G401 (cell line): ENCODE measurements around the gene MYO6. TPM values are rescaled to one million over a fixed set of nuclear protein-coding genes. Genes with fewer than 3 reads are reported as not detected.

Experiments
- DNase-seq: peaks from one replicate; pipeline ENCODE4 v3.0.0-alpha.2; 2015; ENCODE audit warnings: low spot score
- in situ Hi-C: cut with HindIII; loops from 2 replicates; pipeline ENCODE4 v1.10.0; 2016; ENCODE audit warnings: low sequenced_read_pairs, mixed read lengths
- total RNA-seq: library from RNA; depleted of rRNA; stranded (reverse); fragments of >200 nt; shearing (Covaris generic); gene quantifications from 2 replicates; pipeline ENCODE4 v1.2.3, GENCODE V29; 2014

MYO6 gene
- total RNA-seq, 1 experiment from 2014 or later, result 4.3 TPM

GRCh38 chr6:75760320-75760719, 11.3 kb downstream of the MYO6 start:
- in situ Hi-C loops, result no loop called here
- DNase-seq, result no peak

GRCh38 chr6:75761489-75761888, 12.4 kb downstream of the MYO6 start:
- in situ Hi-C loops, result no loop called here
- no peak for DNase-seq

- in situ Hi-C loops, result no loop called here
- no peak for DNase-seq
These were observed 13.0 kb downstream of the MYO6 start for GRCh38 chr6:75762063-75762462.

- no peak for DNase-seq
These were observed 17.3 kb downstream of the MYO6 start for GRCh38 chr6:75766387-75766786.

GRCh38 chr6:75770844-75771243, 21.8 kb downstream of the MYO6 start:
- in situ Hi-C loops, result no loop called here
- DNase-seq, result no peak

More at GRCh38 chr6:75766387-75766786, 17.3 kb downstream of the MYO6 start:
- in situ Hi-C loops, result no loop called here

GRCh38 chr6:75775219-75775618, 26.2 kb downstream of the MYO6 start:
- peak; percentile 34 for DNase-seq
- in situ Hi-C loops, result no loop called here

GRCh38 chr6:75776461-75776860, 27.4 kb downstream of the MYO6 start:
- in situ Hi-C loops, result no loop called here
- DNase-seq, result no peak

GRCh38 chr6:75778757-75779156, 29.7 kb downstream of the MYO6 start:
- in situ Hi-C loops, result no loop called here
- DNase-seq, result no peak

- DNase-seq, result no peak
- in situ Hi-C loops, result no loop called here
These were observed 37.1 kb downstream of the MYO6 start for GRCh38 chr6:75786152-75786551.

- DNase-seq, result no peak
- in situ Hi-C loops, result no loop called here
These were observed 39.9 kb downstream of the MYO6 start for GRCh38 chr6:75788894-75789293.

GRCh38 chr6:75791881-75792280, 42.8 kb downstream of the MYO6 start:
- in situ Hi-C loops, result no loop called here
- DNase-seq, result peak; percentile 7

- no peak for DNase-seq
- in situ Hi-C loops, result no loop called here
These were observed 45.4 kb downstream of the MYO6 start for GRCh38 chr6:75794351-75794846.

GRCh38 chr6:75794954-75795739, 46.1 kb downstream of the MYO6 start:
- no peak for DNase-seq
- in situ Hi-C loops, result no loop called here

GRCh38 chr6:75796723-75797122, 47.7 kb downstream of the MYO6 start:
- in situ Hi-C loops, result no loop called here
- no peak for DNase-seq

GRCh38 chr6:75800133-75800532, 51.1 kb downstream of the MYO6 start:
- in situ Hi-C loops, result no loop called here
- no peak for DNase-seq

- DNase-seq, result no peak
- in situ Hi-C loops, result no loop called here
These were observed 51.9 kb downstream of the MYO6 start for GRCh38 chr6:75800708-75801505.

GRCh38 chr6:75802366-75802765, 53.3 kb downstream of the MYO6 start:
- DNase-seq, result no peak
- in situ Hi-C loops, result no loop called here

- DNase-seq, result no peak
- in situ Hi-C loops, result no loop called here
These were observed 59.5 kb downstream of the MYO6 start for GRCh38 chr6:75808507-75808906.

GRCh38 chr6:75812560-75812959, 63.5 kb downstream of the MYO6 start:
- in situ Hi-C loops, result no loop called here
- no peak for DNase-seq

GRCh38 chr6:75813476-75814250, 64.6 kb downstream of the MYO6 start:
- in situ Hi-C loops, result no loop called here
- no peak for DNase-seq
